Epithelial cell of prostate (primary cell): ENCODE measurements around the gene BOLA2.
"Not testable (repeated sequence)": the region's sequence is repeated elsewhere in the genome, so short reads cannot be mapped to it uniquely, and the experiment has no call there.

Experiments used
- DNase-seq: peaks from one replicate; pipeline ENCODE4 v3.0.0-alpha.2; 2011; ENCODE audit warnings: low read depth, low spot score
- H3K27ac ChIP-seq: fragments of 450-650 bp; 2 replicates; pipeline ENCODE4 v1.5.1; 2017; ENCODE audit warnings: mild to moderate bottlenecking

The BOLA2 gene

GRCh38 chr16:29454269-29454668 is at the start of gene BOLA2, which contains the start of gene SLX1B:
Gene BOLA2, minus strand, starts transcription at chr16:29454351. Its CDS starts 98 bp downstream, at chr16:29454253.
Gene SLX1B, plus strand, starts transcription at chr16:29454533.
- DNase-seq, H3K27ac ChIP-seq: not testable (repeated sequence)

GRCh38 chr16:29482276-29482675 is 28.1 kb upstream of the BOLA2 start:
- not testable (repeated sequence) for H3K27ac ChIP-seq, DNase-seq

GRCh38 chr16:29472065-29472464 is 17.9 kb upstream of the BOLA2 start:
- not testable (repeated sequence) for H3K27ac ChIP-seq, DNase-seq

- not testable (repeated sequence) for DNase-seq, H3K27ac ChIP-seq
Measured at GRCh38 chr16:29469660-29470059, 15.5 kb upstream of the BOLA2 start.

- DNase-seq, H3K27ac ChIP-seq: not testable (repeated sequence)
Measured at GRCh38 chr16:29467654-29468366, 13.7 kb upstream of the BOLA2 start.

GRCh38 chr16:29466904-29467303 is 12.8 kb upstream of the BOLA2 start:
- not testable (repeated sequence) for H3K27ac ChIP-seq, DNase-seq

GRCh38 chr16:29465985-29466824 is 12.1 kb upstream of the BOLA2 start:
- H3K27ac ChIP-seq, DNase-seq: not testable (repeated sequence)

- H3K27ac ChIP-seq, DNase-seq: not testable (repeated sequence)
Measured at GRCh38 chr16:29460647-29461030, 6.5 kb upstream of the BOLA2 start.

- DNase-seq, H3K27ac ChIP-seq: not testable (repeated sequence)
Measured at GRCh38 chr16:29459706-29460646, 5.8 kb upstream of the BOLA2 start, which contains the start of gene SULT1A4. Gene SULT1A4, plus strand, starts transcription at chr16:29459913. Its CDS starts 1,473 bp downstream, at chr16:29461386.

- not testable (repeated sequence) for H3K27ac ChIP-seq, DNase-seq
Measured at GRCh38 chr16:29457660-29458059, 3.5 kb upstream of the BOLA2 start.

- H3K27ac ChIP-seq, DNase-seq: not testable (repeated sequence)
Measured at GRCh38 chr16:29454828-29455227, 677 bp upstream of the BOLA2 start.

GRCh38 chr16:29453754-29454153 is 397 bp downstream of the BOLA2 start:
- H3K27ac ChIP-seq, DNase-seq: not testable (repeated sequence)

- H3K27ac ChIP-seq, DNase-seq: not testable (repeated sequence)
Measured at GRCh38 chr16:29425390-29425789, 28.8 kb downstream of the BOLA2 start.

- not testable (repeated sequence) for DNase-seq, H3K27ac ChIP-seq
Measured at GRCh38 chr16:29423587-29423986, 30.6 kb downstream of the BOLA2 start.

- DNase-seq: peak; percentile 29
- H3K27ac ChIP-seq: peak overlapping the region; percentile 49
Measured at GRCh38 chr16:29405249-29405648, 48.9 kb downstream of the BOLA2 start.
